Urothelium cell line (cell line): ENCODE measurements around the gene CPNE1.

Source experiments
- DNase-seq: peaks from one replicate; pipeline ENCODE4 v3.0.0; 2011; ENCODE audit warnings: low spot score, mixed read lengths
- FAIRE-seq: peaks from 2 replicates; lab custom pipeline; 2011; peaks lifted over from hg19 to GRCh38; lab: Jason Lieb, UNC

Gene CPNE1

GRCh38 chr20:35600993-35601973, 63.4 kb downstream of the CPNE1 start:
- DNase-seq (peak; percentile 35), FAIRE-seq (no peak)

- FAIRE-seq (no peak), DNase-seq (no peak)
Observed at GRCh38 chr20:35600176-35600992, 64.3 kb downstream of the CPNE1 start.

GRCh38 chr20:35599776-35600120, 65.0 kb downstream of the CPNE1 start:
- FAIRE-seq (no peak), DNase-seq (no peak)

GRCh38 chr20:35598899-35599775, 65.6 kb downstream of the CPNE1 start:
- FAIRE-seq (no peak), DNase-seq (peak; percentile 3)

- FAIRE-seq = no peak
Observed at GRCh38 chr20:35598476-35598875, 66.2 kb downstream of the CPNE1 start.

GRCh38 chr20:35597186-35597585, 67.5 kb downstream of the CPNE1 start:
- no peak for FAIRE-seq
- no peak for DNase-seq

More at GRCh38 chr20:35598476-35598875, 66.2 kb downstream of the CPNE1 start:
- DNase-seq = no peak

- FAIRE-seq = no peak
- no peak for DNase-seq
Observed at GRCh38 chr20:35595901-35596300, 68.8 kb downstream of the CPNE1 start.

GRCh38 chr20:35595456-35595855, 69.2 kb downstream of the CPNE1 start:
- no peak for FAIRE-seq

GRCh38 chr20:35592339-35592974, 72.2 kb downstream of the CPNE1 start:
- DNase-seq (peak; percentile 3), FAIRE-seq (no peak)

More at GRCh38 chr20:35595456-35595855, 69.2 kb downstream of the CPNE1 start:
- no peak for DNase-seq

- FAIRE-seq (no peak), DNase-seq (no peak)
Observed at GRCh38 chr20:35588397-35588796, 76.3 kb downstream of the CPNE1 start.

GRCh38 chr20:35587436-35587835, 77.3 kb downstream of the CPNE1 start:
- no peak for DNase-seq
- no peak for FAIRE-seq

- DNase-seq (no peak), FAIRE-seq (no peak)
Observed at GRCh38 chr20:35586751-35587425, 77.8 kb downstream of the CPNE1 start.

GRCh38 chr20:35583636-35584560, 80.8 kb downstream of the CPNE1 start:
- no peak for DNase-seq
- no peak for FAIRE-seq

GRCh38 chr20:35582741-35583404, 81.8 kb downstream of the CPNE1 start:
- FAIRE-seq = no peak
- DNase-seq = no peak

- FAIRE-seq (no peak), DNase-seq (no peak)
Observed at GRCh38 chr20:35582131-35582530, 82.6 kb downstream of the CPNE1 start.

GRCh38 chr20:35579196-35579595, 85.5 kb downstream of the CPNE1 start:
- FAIRE-seq = no peak

GRCh38 chr20:35578469-35578868, 86.2 kb downstream of the CPNE1 start:
- FAIRE-seq (no peak), DNase-seq (no peak)

More at GRCh38 chr20:35579196-35579595, 85.5 kb downstream of the CPNE1 start:
- no peak for DNase-seq

GRCh38 chr20:35576816-35577215, 87.9 kb downstream of the CPNE1 start:
- FAIRE-seq (peak; percentile 20), DNase-seq (no peak)
